ENCODE results near the gene SRP68. TPM values are rescaled to one million over a fixed set of nuclear protein-coding genes. Genes with fewer than 3 reads are reported as not detected.

The SRP68 gene
- total and polyA plus RNA-seq, 2 of the 4 experiments (the other 2 are of a cell fraction) = 47.1 to 82.6 TPM

DNA sequence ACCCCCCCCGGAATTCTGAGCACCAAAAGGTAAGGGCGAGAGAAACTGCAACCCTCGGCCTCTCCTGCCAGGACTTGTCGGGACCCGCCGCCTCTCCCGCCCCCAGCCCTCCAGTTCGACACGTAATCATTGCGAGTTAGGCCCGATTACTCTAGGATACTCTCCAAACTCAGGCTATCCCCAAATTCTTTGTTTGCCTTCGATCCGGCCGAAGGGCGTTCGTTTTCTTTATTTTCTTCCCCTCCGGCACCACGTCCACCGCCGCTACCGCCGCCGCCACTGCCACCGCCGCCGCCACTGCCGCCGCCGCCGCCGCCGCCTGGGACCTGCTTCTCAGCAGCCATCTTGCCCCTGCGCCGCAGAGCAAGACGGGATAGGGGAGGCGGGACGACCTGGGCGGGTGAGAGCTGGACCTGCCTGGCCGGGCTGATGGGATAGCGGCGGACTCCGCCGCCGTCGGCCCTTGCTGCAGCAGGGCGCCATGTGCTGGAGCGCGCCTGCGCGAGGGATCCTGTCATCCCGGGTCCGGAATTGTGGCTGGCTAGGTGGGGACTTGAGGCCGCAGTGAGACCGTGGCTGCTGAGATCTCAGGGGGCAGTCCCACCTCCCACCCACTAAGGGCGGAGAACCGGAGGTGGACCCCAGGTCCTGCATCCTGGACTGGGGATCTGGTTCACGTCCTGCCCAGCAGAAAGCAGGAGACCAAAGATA lies at the start of gene SRP68 (continued):
- TF ChIP-seq, protein P1, sequence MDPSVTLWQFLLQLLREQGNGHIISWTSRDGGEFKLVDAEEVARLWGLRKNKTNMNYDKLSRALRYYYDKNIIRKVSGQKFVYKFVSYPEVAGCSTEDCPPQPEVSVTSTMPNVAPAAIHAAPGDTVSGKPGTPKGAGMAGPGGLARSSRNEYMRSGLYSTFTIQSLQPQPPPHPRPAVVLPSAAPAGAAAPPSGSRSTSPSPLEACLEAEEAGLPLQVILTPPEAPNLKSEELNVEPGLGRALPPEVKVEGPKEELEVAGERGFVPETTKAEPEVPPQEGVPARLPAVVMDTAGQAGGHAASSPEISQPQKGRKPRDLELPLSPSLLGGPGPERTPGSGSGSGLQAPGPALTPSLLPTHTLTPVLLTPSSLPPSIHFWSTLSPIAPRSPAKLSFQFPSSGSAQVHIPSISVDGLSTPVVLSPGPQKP (IDR thresholded peaks at IDR 0.05; ENCODE audit: borderline replicate concordance, low read depth, low read length) = no peak
- TF ChIP-seq RAD21 (IDR thresholded peaks at IDR 0.05; ENCODE audit: low read length) (no peak), BHLHE40 (IDR thresholded peaks at IDR 0.05; ENCODE audit: low read depth, low read length) (no peak), CHD1 (IDR thresholded peaks at IDR 0.05; ENCODE audit: low read depth, low read length) (0 out of 2 replicates have a peak, but pooled peaks have one; percentile 65)

Data from IMR-90 (cell line).